ENCODE results near the gene ADGRB3. TPM values are rescaled to one million over a fixed set of nuclear protein-coding genes. Genes with fewer than 3 reads are reported as not detected.
"Not testable (repeated sequence)": the region's sequence is repeated elsewhere in the genome, so short reads cannot be mapped to it uniquely, and the experiment has no call there.

Gene ADGRB3
- total RNA-seq, 1 donor from 2014 or later = 6.7 TPM

- DNase-seq (ENCODE audit: low spot score) = no peak
Observed at GRCh38 chr6:69038841-69039240, 403.8 kb downstream of the ADGRB3 start.

- no peak for DNase-seq (ENCODE audit: low spot score)
Observed at GRCh38 chr6:69042297-69042696, 407.2 kb downstream of the ADGRB3 start.

GRCh38 chr6:69044534-69044933, 409.5 kb downstream of the ADGRB3 start:
- no peak for DNase-seq (ENCODE audit: low spot score)

GRCh38 chr6:69059413-69059812, 424.3 kb downstream of the ADGRB3 start:
- DNase-seq (ENCODE audit: low spot score) = no peak

- no peak for DNase-seq (ENCODE audit: low spot score)
Observed at GRCh38 chr6:69061066-69061465, 426.0 kb downstream of the ADGRB3 start.

GRCh38 chr6:69063401-69063800, 428.3 kb downstream of the ADGRB3 start:
- no peak for DNase-seq (ENCODE audit: low spot score)

- DNase-seq (ENCODE audit: low spot score) = no peak
Observed at GRCh38 chr6:69064226-69064625, 429.1 kb downstream of the ADGRB3 start.

- DNase-seq (ENCODE audit: low spot score) = no peak
Observed at GRCh38 chr6:69069881-69070280, 434.8 kb downstream of the ADGRB3 start.

- no peak for DNase-seq (ENCODE audit: low spot score)
Observed at GRCh38 chr6:69072796-69073195, 437.7 kb downstream of the ADGRB3 start.

- no peak for DNase-seq (ENCODE audit: low spot score)
Observed at GRCh38 chr6:69084746-69085335, 449.8 kb downstream of the ADGRB3 start.

- no peak for DNase-seq (ENCODE audit: low spot score)
Observed at GRCh38 chr6:69086689-69087088, 451.6 kb downstream of the ADGRB3 start.

- no peak for DNase-seq (ENCODE audit: low spot score)
Observed at GRCh38 chr6:69089539-69089938, 454.5 kb downstream of the ADGRB3 start.

GRCh38 chr6:69090132-69090531, 455.1 kb downstream of the ADGRB3 start:
- no peak for DNase-seq (ENCODE audit: low spot score)

GRCh38 chr6:69096681-69097080, 461.6 kb downstream of the ADGRB3 start:
- no peak for DNase-seq (ENCODE audit: low spot score)

- DNase-seq (ENCODE audit: low spot score) = no peak
Observed at GRCh38 chr6:69097948-69098347, 462.9 kb downstream of the ADGRB3 start.

- no peak for DNase-seq (ENCODE audit: low spot score)
Observed at GRCh38 chr6:69098910-69099309, 463.8 kb downstream of the ADGRB3 start.

- DNase-seq (ENCODE audit: low spot score) = no peak
Observed at GRCh38 chr6:69100772-69101171, 465.7 kb downstream of the ADGRB3 start.

- no peak for DNase-seq (ENCODE audit: low spot score)
Observed at GRCh38 chr6:69102416-69102815, 467.3 kb downstream of the ADGRB3 start.

- no peak for DNase-seq (ENCODE audit: low spot score)
Observed at GRCh38 chr6:69105288-69105687, 470.2 kb downstream of the ADGRB3 start.

- DNase-seq (ENCODE audit: low spot score) = no peak
Observed at GRCh38 chr6:69106511-69106910, 471.4 kb downstream of the ADGRB3 start.

- DNase-seq (ENCODE audit: low spot score) = no peak
Observed at GRCh38 chr6:69111301-69111700, 476.2 kb downstream of the ADGRB3 start.

GRCh38 chr6:69116658-69117057, 481.6 kb downstream of the ADGRB3 start:
- no peak for DNase-seq (ENCODE audit: low spot score)

- not testable (repeated sequence) for DNase-seq (ENCODE audit: low spot score)
Observed at GRCh38 chr6:69121461-69122406, 486.7 kb downstream of the ADGRB3 start.

Measured in ureter (tissue), 1 donor.